Diencephalon (tissue), 1 donor: ENCODE data around the gene CEP120. TPM values are rescaled to one million over a fixed set of nuclear protein-coding genes. Genes with fewer than 3 reads are reported as not detected.

Experiments used
- total RNA-seq: library from RNA; depleted of rRNA; stranded (reverse); fragments of >200 nt; gene quantifications from one replicate; pipeline ENCODE4 v1.2.3, GENCODE V29; 2014

The CEP120 gene
- total RNA-seq, result 46.8 TPM

GRCh38 chr5:123423278-123424149, at the start of gene CEP120:
CEP120 (minus strand) TSS chr5:123423403; CDS start chr5:123422998, 405 bp downstream.

Other genes with a start within 250 kb of the CEP120 start
- gene CSNK1G3, start 88.8 kb upstream of the CEP120 start, total RNA-seq, result 183 TPM